Posterior vena cava (tissue), 2 donors: Measurements from ENCODE around the gene LAPTM5. TPM values are rescaled to one million over a fixed set of nuclear protein-coding genes. Genes with fewer than 3 reads are reported as not detected.
"Not testable (repeated sequence)": the region's sequence is repeated elsewhere in the genome, so short reads cannot be mapped to it uniquely, and the experiment has no call there.

Experiments used
- DNase-seq: peaks from one replicate; pipeline ENCODE4 v3.0.0-alpha.2; 2020; ENCODE audit warnings: low spot score
- intact Hi-C, 2 donors: fragments of 100-400 bp; cut with DNase I; formaldehyde crosslinking; loops; one replicate each; pipeline versions ENCODE4 v1.14.1 to v1.14.2; 2022 to 2023
- total RNA-seq, 2 donors: library from RNA; stranded (reverse); fragmentation: NEBNext Ultra II Directional; extraction: Animal tissue kit (Norgen Biotek cat#: 25700); gene quantifications; one replicate each; pipeline ENCODE4 v1.2.1, GENCODE V29; 2021
- donor health status: DM: yes; HTN: yes; CAD: no.
- donor health status: DM: yes; HTN: yes; CAD: no.

Gene LAPTM5
- total RNA-seq, 2 donors from 2014 or later = 80.1 to 120 TPM

GRCh38 chr1:30696831-30697230 lies 60.7 kb downstream of the LAPTM5 start:
- intact Hi-C loops = no loop called here
- peak; percentile 63 for DNase-seq

GRCh38 chr1:30695439-30695841 lies 62.1 kb downstream of the LAPTM5 start:
- intact Hi-C loops = no loop called here
- DNase-seq = peak; percentile 91

GRCh38 chr1:30694280-30695175 lies 63.0 kb downstream of the LAPTM5 start:
- peak; percentile 55 for DNase-seq
- intact Hi-C loops = no loop called here

GRCh38 chr1:30693822-30694221 lies 63.8 kb downstream of the LAPTM5 start:
- intact Hi-C loops = no loop called here
- DNase-seq = no peak

GRCh38 chr1:30693366-30693765 lies 64.2 kb downstream of the LAPTM5 start:
- DNase-seq = peak; percentile 30
- intact Hi-C loops = no loop called here

- peak; percentile 68 for DNase-seq
- intact Hi-C loops = no loop called here
These were observed 64.6 kb downstream of the LAPTM5 start for GRCh38 chr1:30692948-30693301.

GRCh38 chr1:30692201-30692947 lies 65.2 kb downstream of the LAPTM5 start:
- peak; percentile 70 for DNase-seq
- intact Hi-C loops = no loop called here

- DNase-seq = peak; percentile 62
- intact Hi-C loops = no loop called here
These were observed 66.1 kb downstream of the LAPTM5 start for GRCh38 chr1:30691480-30691879.

GRCh38 chr1:30689901-30690645 lies 67.5 kb downstream of the LAPTM5 start:
- DNase-seq = peak; percentile 11
- intact Hi-C loops = no loop called here

- intact Hi-C loops = no loop called here
- DNase-seq = peak; percentile 64
These were observed 68.4 kb downstream of the LAPTM5 start for GRCh38 chr1:30688920-30689794.

GRCh38 chr1:30688516-30688915 lies 69.1 kb downstream of the LAPTM5 start:
- intact Hi-C loops = not testable (repeated sequence)
- DNase-seq = peak; percentile 31

GRCh38 chr1:30687886-30688285 lies 69.7 kb downstream of the LAPTM5 start:
- peak; percentile 34 for DNase-seq
- intact Hi-C loops = no loop called here

- intact Hi-C loops = no loop called here
- peak; percentile 57 for DNase-seq
These were observed 71.2 kb downstream of the LAPTM5 start for GRCh38 chr1:30686236-30686935.

GRCh38 chr1:30685796-30686165 lies 71.8 kb downstream of the LAPTM5 start:
- peak; percentile 50 for DNase-seq
- intact Hi-C loops = no loop called here

GRCh38 chr1:30684881-30685795 lies 72.4 kb downstream of the LAPTM5 start:
- peak; percentile 81 for DNase-seq
- intact Hi-C loops = no loop called here

GRCh38 chr1:30684259-30684658 lies 73.3 kb downstream of the LAPTM5 start:
- intact Hi-C loops = no loop called here
- no peak for DNase-seq

- intact Hi-C loops = no loop called here
- DNase-seq = no peak
These were observed 73.9 kb downstream of the LAPTM5 start for GRCh38 chr1:30683699-30684098.
